Naive thymus-derived CD8-positive, alpha-beta T cell (primary cell): ENCODE data around the gene AHNAK. TPM values are rescaled to one million over a fixed set of nuclear protein-coding genes. Genes with fewer than 3 reads are reported as not detected.

Experiments used
- ATAC-seq, 2 donors: fragments of 150-1000 bp; cut with Tn5 transposase in 1 of 2; sonication (Bioruptor Pico), chemical (Tn5 transposase) in 1 of 2; 1 replicate in 1 of 2; 2 replicates in 1 of 2; pipeline ENCODE4 v1.10.0; 2021; ENCODE audit warnings: mild to moderate bottlenecking in 2 of 2, moderate library complexity in 2 of 2
- POLR2A ChIA-PET: fragments of 350-600 bp; sonication (Branson Sonifier 250); formaldehyde crosslinking; loops from one replicate; lab custom pipeline; 2021; ENCODE audit warnings: antibody characterized with exemption; lab: Charles Lee
- DNase-seq, 10 donors: peaks; one replicate each; pipeline versions ENCODE4 v3.0.0 to v3.0.0-alpha.2; 2020 to 2022
- H3K27ac Mint-ChIP-seq, 10 donors: one replicate each; pipeline ENCODE4 v1.8.0; 2020 to 2022; ENCODE audit warnings: mild to moderate bottlenecking in 10 of 10, mixed read lengths in 10 of 10, moderate library complexity in 4 of 10, inconsistent platforms in 1 of 10
- H3K27me3 Mint-ChIP-seq, 5 donors: one replicate each; pipeline ENCODE4 v1.8.0; 2021 to 2022; ENCODE audit warnings: mixed read lengths in 5 of 5
- H3K36me3 Mint-ChIP-seq, 3 donors: one replicate each; pipeline ENCODE4 v1.8.0; 2020 to 2022; ENCODE audit warnings: mixed read lengths in 3 of 3, mild to moderate bottlenecking in 2 of 3, inconsistent platforms in 1 of 3
- H3K4me1 Mint-ChIP-seq, 4 donors: one replicate each; pipeline ENCODE4 v1.8.0; 2021 to 2022; ENCODE audit warnings: mixed read lengths in 4 of 4
- H3K4me3 Mint-ChIP-seq, 10 donors: one replicate each; pipeline ENCODE4 v1.8.0; 2020 to 2022; ENCODE audit warnings: mild to moderate bottlenecking in 10 of 10, mixed read lengths in 10 of 10, moderate library complexity in 6 of 10, inconsistent platforms in 1 of 10
- H3K9me3 Mint-ChIP-seq, 9 donors: one replicate each; pipeline ENCODE4 v1.8.0; 2020 to 2022; ENCODE audit warnings: mixed read lengths in 9 of 9, mild to moderate bottlenecking in 3 of 9, inconsistent platforms in 1 of 9, moderate library complexity in 1 of 9
- polyA plus RNA-seq, 3 donors: library from polyadenylated mRNA; unstranded; fragments of 300-500 nt; fragmentation: Illumina TruSeq; gene quantifications; one replicate each; pipeline ENCODE4 v1.2.3, GENCODE V29; 2021
- total RNA-seq, 8 experiments: library from RNA in 2 of 8; stranded (reverse) in 2 of 8; gene quantifications; one replicate each; pipeline ENCODE4 v1.2.3 and lab custom pipeline; 2021 to 2026

Gene AHNAK
- total and polyA plus RNA-seq, 5 experiments from 2014 or later = 7.7 to 231 (median 19.8) TPM

- Mint-ChIP-seq H3K9me3 (no peaks in the 10 kb centered on the region), H3K27me3 (no peaks in the 10 kb centered on the region), H3K4me3 (peak overlapping the region in 9 of 10 donors; percentile 19 to 96 (median 83)), H3K4me1 (peaks cover 35 to 67% (median 59%) of the 10 kb centered on the region in 4 donors), H3K36me3 (peaks cover 0 to 2% (median 0%) of the 10 kb centered on the region in 3 donors), H3K27ac (peak overlapping the region in 9 of 10 donors; percentile 59 to 98 (median 91))
- no peak for DNase-seq
- ATAC-seq = no peak
- POLR2A ChIA-PET = interaction anchor here (0.5 to 2.2 kb wide), 7 partner anchors 19 to 441 kb away, joined by 3 to 14 read pairs (median 3); partner anchors contain the start of gene TUT1
Observed at GRCh38 chr11:62400760-62401159, 145.8 kb downstream of the AHNAK start.

GRCh38 chr11:62400281-62400680 is 146.3 kb downstream of the AHNAK start:
- Mint-ChIP-seq H3K27ac (peak overlapping the region in 9 of 10 donors; percentile 59 to 97 (median 85)), H3K4me1 (peaks cover 35 to 68% (median 59%) of the 10 kb centered on the region in 4 donors), H3K4me3 (peak overlapping the region in 5 of 10 donors; percentile 7 to 83 (median 76)), H3K27me3 (no peaks in the 10 kb centered on the region), H3K9me3 (no peaks in the 10 kb centered on the region), H3K36me3 (peaks cover 0 to 2% (median 0%) of the 10 kb centered on the region in 3 donors)
- POLR2A ChIA-PET = interaction anchor here (0.5 to 1.4 kb wide), 7 partner anchors 19 to 441 kb away, joined by 3 to 6 read pairs (median 3); partner anchors contain the start of gene TUT1
- no peak for ATAC-seq
- DNase-seq = no peak

GRCh38 chr11:62399878-62400266 is 146.7 kb downstream of the AHNAK start:
- POLR2A ChIA-PET = interaction anchor here (0.6 to 1.4 kb wide), 7 partner anchors 19 to 218 kb away, joined by 3 to 5 read pairs (median 3); partner anchors contain the start of gene TUT1
- Mint-ChIP-seq H3K36me3 (peaks cover 0 to 2% (median 0%) of the 10 kb centered on the region in 3 donors), H3K27ac (peak overlapping the region in 9 of 10 donors; percentile 53 to 97 (median 88)), H3K4me1 (peaks cover 34 to 68% (median 62%) of the 10 kb centered on the region in 4 donors), H3K9me3 (no peaks in the 10 kb centered on the region), H3K27me3 (no peaks in the 10 kb centered on the region), H3K4me3 (peak overlapping the region in 5 of 10 donors; percentile 11 to 83 (median 76))
- ATAC-seq (no peak), DNase-seq (no peak)

DNA sequence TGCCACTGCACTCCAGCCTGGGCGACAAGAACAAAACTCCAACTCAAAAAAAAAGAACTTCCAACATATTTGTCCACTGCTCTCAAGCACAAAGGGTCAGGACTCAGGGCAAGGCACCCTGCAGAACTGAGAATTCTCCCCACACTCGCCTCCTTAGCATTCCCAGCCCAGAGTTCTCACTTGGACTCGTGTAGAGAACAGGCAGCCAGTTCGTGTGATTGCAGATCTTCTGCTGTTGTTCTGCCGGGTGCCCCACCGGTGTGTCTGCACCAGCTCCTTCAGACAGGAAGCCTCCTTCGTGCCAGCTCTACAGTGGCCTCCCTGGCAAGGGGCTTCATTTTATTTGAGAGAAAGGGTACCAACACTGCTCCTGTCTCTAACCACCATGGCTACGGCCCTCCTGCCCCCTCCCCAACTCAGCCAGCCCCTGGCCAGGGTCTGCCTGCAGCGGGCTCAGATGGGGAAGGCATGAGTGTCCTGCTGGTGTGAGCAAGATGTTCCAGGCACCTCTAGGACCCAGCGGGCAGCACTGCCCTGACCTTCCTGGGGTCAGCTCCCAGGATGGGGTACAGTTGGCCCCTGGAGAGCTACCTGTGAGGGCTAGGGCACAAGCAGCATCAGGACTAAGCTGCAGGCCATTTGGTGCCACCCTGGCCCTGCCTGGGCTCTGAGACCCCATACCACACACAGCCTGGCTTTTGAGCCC is 147.3 kb downstream of the AHNAK start:
- Mint-ChIP-seq H3K27ac (peak overlapping the region; percentile 79 to 97 (median 90)), H3K9me3 (no peaks in the 10 kb centered on the region), H3K27me3 (no peaks in the 10 kb centered on the region), H3K4me1 (peaks cover 35 to 70% (median 65%) of the 10 kb centered on the region in 4 donors), H3K36me3 (peaks cover 0 to 2% (median 0%) of the 10 kb centered on the region in 3 donors), H3K4me3 (peak overlapping the region in 9 of 10 donors; percentile 3 to 86 (median 76))
- POLR2A ChIA-PET = interaction anchor here (0.6 to 1.4 kb wide), 4 partner anchors 28 to 193 kb away, joined by 3 to 5 read pairs (median 3); no protein-coding TSS in a partner anchor
- ATAC-seq (peak; percentile 23 to 27), DNase-seq (peak in 2 of 10 donors; percentile 15 to 31)

DNA sequence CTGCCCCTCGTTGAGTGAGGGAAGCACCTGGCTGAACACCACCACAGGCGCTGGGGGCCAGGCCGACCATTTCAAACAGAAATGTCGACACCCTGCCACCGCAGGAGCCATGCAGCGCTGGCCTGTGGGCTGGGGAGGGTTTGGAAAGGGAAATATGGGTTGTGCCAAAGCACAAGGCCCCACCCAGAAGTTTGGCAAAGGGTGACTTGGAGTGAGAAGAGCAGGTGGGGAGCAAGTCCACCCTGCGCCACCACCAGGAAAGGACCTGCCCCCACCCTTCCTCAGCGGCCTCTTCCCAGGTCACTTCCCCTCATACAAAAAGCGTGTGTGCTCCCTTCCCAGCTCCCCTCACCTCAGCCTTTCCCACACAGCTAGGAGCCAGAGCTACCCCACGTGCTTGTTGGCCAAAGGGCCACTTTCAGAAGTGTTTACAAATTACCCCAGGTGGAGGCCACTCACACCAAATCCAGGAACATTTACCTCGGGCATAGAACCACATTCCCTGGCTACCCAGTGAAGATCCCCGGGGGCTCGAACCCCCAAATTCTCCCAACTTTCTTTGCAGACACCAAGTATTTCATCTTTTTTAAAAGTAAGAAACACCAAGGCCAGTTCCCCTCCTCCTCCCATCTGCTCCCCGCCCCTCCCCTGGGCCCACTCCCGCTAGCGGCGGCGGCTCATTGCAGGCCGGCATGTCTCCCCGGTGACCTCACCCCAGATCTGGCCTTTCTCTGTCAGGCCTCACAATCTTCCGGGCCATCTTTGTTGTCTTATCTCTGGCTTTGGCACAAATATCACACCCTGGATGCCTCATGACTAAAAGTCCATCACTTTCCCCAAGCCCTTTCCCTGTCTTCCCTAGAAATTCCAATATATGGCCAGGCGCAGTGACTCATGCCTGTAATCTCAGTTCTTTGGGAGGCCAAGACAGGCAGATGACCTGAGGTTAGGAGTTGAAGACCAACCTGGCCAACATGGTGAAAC is 148.3 kb downstream of the AHNAK start:
- H3K27ac Mint-ChIP-seq = peak overlapping the region in 9 of 10 donors; percentile 79 to 95 (median 91)
- H3K36me3 Mint-ChIP-seq = peaks cover 0 to 2% (median 0%) of the 10 kb centered on the region in 3 donors
- POLR2A ChIA-PET = interaction anchor here (0.6 to 1.4 kb wide), 3 partner anchors 27 to 194 kb away, joined by 3 to 5 read pairs (median 3); no protein-coding TSS in a partner anchor
- peaks cover 31 to 68% (median 61%) of the 10 kb centered on the region in 4 donors for H3K4me1 Mint-ChIP-seq
- ATAC-seq (no peak), DNase-seq (no peak)
- H3K4me3 Mint-ChIP-seq = peak overlapping the region in 2 of 10 donors; percentile 83 to 86
- H3K27me3 Mint-ChIP-seq = no peaks in the 10 kb centered on the region
- no peaks in the 10 kb centered on the region for H3K9me3 Mint-ChIP-seq

DNA sequence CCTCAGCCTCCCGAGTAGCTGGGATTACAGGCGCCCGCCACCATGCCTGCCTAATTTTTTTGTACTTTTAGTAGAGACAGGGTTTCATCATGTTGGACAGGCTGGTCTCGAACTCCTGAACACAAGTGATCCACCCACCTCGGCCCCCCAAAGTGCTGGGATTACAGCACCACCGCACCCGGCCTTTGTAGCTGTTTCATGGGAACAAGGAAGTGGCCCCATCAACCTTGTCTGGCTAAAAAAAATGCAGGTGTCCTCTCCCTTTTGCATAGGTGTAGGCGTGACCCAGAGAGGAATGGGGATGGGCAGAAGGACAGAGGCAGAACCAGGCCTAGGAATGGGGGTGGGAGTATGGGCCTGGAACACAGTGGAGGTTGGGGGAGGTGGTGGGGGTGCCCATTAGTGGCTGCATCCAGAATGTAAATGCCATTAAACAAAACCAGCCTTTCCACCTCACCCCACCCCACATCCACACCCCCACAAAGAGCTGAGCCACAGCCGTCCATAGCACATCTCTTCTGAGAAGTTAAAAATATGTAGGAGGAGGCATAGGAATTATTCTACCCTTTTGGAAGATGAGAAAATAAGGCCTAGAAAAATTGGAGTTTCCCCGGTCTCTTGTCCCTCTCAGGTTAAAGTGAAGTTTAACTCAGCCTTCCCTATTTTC is 150.6 kb downstream of the AHNAK start:
- peaks cover 0 to 2% (median 0%) of the 10 kb centered on the region in 3 donors for H3K36me3 Mint-ChIP-seq
- no peaks in the 10 kb centered on the region for H3K27me3 Mint-ChIP-seq
- H3K27ac Mint-ChIP-seq = peak overlapping the region in 2 of 10 donors; percentile 7 to 37
- DNase-seq = no peak
- peaks cover 14 to 57% (median 46%) of the 10 kb centered on the region in 4 donors for H3K4me1 Mint-ChIP-seq
- no peak for ATAC-seq
- POLR2A ChIA-PET = interaction anchor here (0.6 to 1.2 kb wide), 5 partner anchors 161 to 331 kb away, joined by 3 to 5 read pairs (median 4); partner anchors contain the start of gene HNRNPUL2
- H3K9me3 Mint-ChIP-seq = no peaks in the 10 kb centered on the region
- H3K4me3 Mint-ChIP-seq = no peak overlapping the region

GRCh38 chr11:62394825-62395538 is 151.6 kb downstream of the AHNAK start:
- ATAC-seq (peak; percentile 74 to 75), DNase-seq (peak in 9 of 10 donors; percentile 18 to 72 (median 53))
- Mint-ChIP-seq H3K27ac (peak overlapping the region in 5 of 10 donors; percentile 30 to 88 (median 51)), H3K4me3 (no peak overlapping the region), H3K36me3 (peaks cover 0 to 2% (median 0%) of the 10 kb centered on the region in 3 donors), H3K9me3 (no peaks in the 10 kb centered on the region), H3K4me1 (peaks cover 14 to 46% (median 37%) of the 10 kb centered on the region in 4 donors), H3K27me3 (no peaks in the 10 kb centered on the region)
- POLR2A ChIA-PET = interaction anchor here (0.6 to 1.2 kb wide), 2 partner anchors 149 to 225 kb away, joined by 3 read pairs; no protein-coding TSS in a partner anchor

DNA sequence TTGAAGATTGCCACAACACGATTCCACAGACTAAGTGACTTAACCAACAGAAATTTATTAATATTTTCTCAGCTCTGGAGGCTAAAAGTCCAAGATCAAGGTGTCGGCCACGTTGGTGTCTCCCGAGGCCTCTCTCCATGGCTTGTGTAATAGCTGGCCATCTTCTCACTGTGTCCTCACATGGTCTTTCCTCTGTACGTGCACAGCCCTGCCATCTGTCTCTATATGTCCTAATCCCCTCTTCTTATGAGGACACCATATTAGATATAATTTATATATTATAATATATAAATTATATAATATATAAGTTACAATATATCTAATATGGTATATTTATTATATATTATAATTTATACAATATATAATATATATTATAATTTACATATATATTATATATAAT is 152.9 kb downstream of the AHNAK start:
- H3K27ac Mint-ChIP-seq = peak overlapping the region in 2 of 10 donors; percentile 14 to 78
- POLR2A ChIA-PET = interaction anchor here (1.0 kb wide), 1 partner anchor 163 kb away, joined by 4 read pairs; no protein-coding TSS in a partner anchor

DNA sequence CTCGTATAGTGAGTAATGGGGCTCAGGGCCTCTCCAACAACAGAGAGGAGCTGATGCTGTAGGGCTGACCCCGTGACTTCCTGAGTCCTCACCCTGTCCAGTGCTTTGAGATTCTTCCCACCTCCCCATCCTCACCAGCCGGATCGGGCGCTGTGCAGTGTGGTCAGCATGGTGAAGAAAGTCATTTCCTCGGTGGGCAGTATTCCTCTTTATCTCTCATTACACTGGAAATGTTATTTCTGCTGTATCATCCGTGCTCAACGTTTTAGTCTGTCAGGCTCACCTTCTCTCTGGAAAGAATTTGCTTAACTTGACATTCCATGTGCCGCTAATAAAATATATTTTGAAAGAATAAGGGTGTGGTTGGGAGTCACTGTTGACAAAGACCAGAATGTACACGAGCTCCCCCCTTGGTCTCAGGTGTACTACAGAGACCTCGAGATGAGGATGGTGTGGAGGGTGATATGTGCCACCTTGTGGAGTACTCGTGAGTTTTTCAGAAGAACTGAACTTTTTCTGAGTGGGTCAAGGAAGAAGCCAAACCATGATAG is 153.5 kb downstream of the AHNAK start:
- H3K4me1 Mint-ChIP-seq = peaks cover 2 to 28% (median 19%) of the 10 kb centered on the region in 4 donors
- peak; percentile 86 to 88 for ATAC-seq
- H3K9me3 Mint-ChIP-seq = no peaks in the 10 kb centered on the region
- H3K27me3 Mint-ChIP-seq = no peaks in the 10 kb centered on the region
- peaks cover 0 to 2% (median 0%) of the 10 kb centered on the region in 3 donors for H3K36me3 Mint-ChIP-seq
- no peak overlapping the region for H3K4me3 Mint-ChIP-seq
- POLR2A ChIA-PET = interaction anchor here (1.0 to 1.3 kb wide), 2 partner anchors 160 to 164 kb away, joined by 3 to 4 read pairs; no protein-coding TSS in a partner anchor
- peak overlapping the region in 9 of 10 donors; percentile 12 to 83 (median 63) for H3K27ac Mint-ChIP-seq
- DNase-seq = peak in 4 of 10 donors; percentile 10 to 31 (median 30)

More for the DNA sequence above, 152.9 kb downstream of the AHNAK start:
- H3K27me3 Mint-ChIP-seq = no peaks in the 10 kb centered on the region
- H3K36me3 Mint-ChIP-seq = peaks cover 0 to 2% (median 0%) of the 10 kb centered on the region in 3 donors
- peaks cover 5 to 34% (median 25%) of the 10 kb centered on the region in 4 donors for H3K4me1 Mint-ChIP-seq
- ATAC-seq = no peak
- no peak for DNase-seq
- H3K9me3 Mint-ChIP-seq = no peaks in the 10 kb centered on the region
- no peak overlapping the region for H3K4me3 Mint-ChIP-seq

GRCh38 chr11:62392506-62392905 is 154.1 kb downstream of the AHNAK start:
- no peak for DNase-seq
- H3K4me3 Mint-ChIP-seq = no peak overlapping the region
- H3K9me3 Mint-ChIP-seq = no peaks in the 10 kb centered on the region
- POLR2A ChIA-PET = interaction anchor here (1.0 to 1.3 kb wide), 2 partner anchors 160 to 165 kb away, joined by 3 to 4 read pairs; no protein-coding TSS in a partner anchor
- no peak for ATAC-seq
- no peaks in the 10 kb centered on the region for H3K36me3 Mint-ChIP-seq
- H3K27me3 Mint-ChIP-seq = no peaks in the 10 kb centered on the region
- H3K27ac Mint-ChIP-seq = peak overlapping the region in 5 of 10 donors; percentile 57 to 83 (median 73)
- H3K4me1 Mint-ChIP-seq = peaks cover 3 to 24% (median 16%) of the 10 kb centered on the region in 4 donors
